ENCODE results near the gene CALM3.

CALM3 gene

DNA sequence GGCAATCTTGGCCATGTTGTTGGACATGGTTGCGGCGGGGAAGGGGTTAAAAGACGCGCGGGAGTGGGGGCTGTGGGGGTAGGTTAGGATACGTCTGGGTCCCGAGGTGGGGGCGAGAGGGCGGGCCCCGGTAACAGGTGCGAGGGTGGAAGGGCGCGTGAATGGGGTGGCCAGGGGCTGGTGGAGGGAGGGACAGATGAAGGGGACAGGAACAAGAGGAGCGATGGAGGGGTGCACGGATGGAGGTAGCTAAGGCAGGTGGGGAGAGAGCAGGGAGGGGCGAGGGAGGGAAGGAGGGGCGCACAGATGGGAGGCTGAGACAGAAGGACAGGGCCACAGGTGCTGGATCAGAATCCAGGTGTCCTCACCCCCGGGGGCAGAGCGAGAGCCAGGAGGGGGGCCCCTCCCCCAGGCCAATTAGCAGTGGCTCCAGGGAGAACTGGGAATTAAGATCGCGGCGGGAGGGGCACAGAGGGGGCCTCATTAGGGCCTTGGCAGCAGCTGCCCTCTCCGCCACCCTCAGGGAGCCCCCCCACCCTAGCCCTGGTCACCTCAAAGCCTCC is 33.6 kb downstream of the CALM3 start:
- no peak for DNase-seq (ENCODE audit: extremely low read depth in 1 of 2, low read depth in 1 of 2)

DNA sequence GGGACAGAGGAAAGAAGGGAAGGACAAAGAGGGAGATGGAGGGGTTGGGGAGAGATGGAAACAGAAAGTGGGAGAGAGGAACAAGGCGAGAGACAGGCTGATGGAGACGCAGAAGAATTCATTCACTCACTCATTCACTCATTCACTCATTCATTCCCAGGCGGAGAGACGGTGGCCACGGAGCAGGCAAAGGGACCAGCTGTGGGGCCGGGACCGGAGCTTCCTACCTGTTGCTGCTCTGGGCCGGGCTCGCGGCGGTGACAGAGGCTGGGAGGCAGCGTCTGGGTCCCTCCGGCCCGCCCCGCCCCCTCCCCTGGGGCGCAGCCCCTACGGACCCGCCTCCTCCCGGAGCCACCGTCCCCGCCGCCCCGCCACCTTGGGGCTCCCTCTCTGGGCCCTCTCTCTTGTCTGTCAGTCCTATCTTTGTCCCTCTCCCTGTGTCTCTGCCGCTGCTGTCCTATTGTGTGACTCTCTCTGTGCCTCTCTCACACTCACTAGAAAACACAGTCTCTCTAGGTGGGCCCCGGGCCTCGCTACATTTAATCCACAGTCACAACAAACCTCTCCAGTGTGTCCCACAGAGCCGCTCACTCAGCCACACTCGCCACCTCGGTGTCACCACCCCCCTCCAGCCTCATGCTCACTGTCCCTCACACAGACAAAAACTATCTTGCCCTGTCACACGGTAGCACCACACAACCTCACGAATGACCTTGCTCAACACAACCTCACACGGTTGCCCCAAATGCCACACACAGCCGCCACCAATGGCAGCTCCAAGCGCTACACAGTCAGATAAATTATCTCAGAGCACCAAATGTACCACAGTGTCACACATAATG is 35.0 kb downstream of the CALM3 start, which contains the start of gene GNG8:
GNG8 (minus strand) TSS at position 283 of the 842 bp plus-strand sequence. CDS start 1,520 bp downstream, outside the sequence.
- DNase-seq (ENCODE audit: extremely low read depth in 1 of 2, low read depth in 1 of 2) = no peak

DNA sequence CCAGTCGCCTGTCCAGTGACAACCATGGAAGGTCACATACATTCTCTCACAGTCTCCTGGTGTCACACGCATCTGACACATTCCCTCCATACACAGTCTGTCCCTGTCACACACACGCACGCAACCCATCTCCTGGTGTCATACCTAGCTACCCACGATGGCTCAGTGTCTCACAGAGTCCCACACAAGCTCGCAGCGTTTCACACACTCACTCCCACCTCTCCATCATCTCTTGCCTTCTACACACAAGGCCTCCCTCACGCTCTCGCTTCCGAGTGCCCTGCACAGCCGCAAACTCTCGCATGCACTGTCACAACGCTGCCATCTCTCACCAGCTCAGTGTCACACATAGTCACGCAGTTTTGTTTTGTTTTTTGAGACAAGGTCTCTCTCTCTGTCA is 36.1 kb downstream of the CALM3 start:
- DNase-seq (ENCODE audit: extremely low read depth in 1 of 2, low read depth in 1 of 2) = no peak

DNA sequence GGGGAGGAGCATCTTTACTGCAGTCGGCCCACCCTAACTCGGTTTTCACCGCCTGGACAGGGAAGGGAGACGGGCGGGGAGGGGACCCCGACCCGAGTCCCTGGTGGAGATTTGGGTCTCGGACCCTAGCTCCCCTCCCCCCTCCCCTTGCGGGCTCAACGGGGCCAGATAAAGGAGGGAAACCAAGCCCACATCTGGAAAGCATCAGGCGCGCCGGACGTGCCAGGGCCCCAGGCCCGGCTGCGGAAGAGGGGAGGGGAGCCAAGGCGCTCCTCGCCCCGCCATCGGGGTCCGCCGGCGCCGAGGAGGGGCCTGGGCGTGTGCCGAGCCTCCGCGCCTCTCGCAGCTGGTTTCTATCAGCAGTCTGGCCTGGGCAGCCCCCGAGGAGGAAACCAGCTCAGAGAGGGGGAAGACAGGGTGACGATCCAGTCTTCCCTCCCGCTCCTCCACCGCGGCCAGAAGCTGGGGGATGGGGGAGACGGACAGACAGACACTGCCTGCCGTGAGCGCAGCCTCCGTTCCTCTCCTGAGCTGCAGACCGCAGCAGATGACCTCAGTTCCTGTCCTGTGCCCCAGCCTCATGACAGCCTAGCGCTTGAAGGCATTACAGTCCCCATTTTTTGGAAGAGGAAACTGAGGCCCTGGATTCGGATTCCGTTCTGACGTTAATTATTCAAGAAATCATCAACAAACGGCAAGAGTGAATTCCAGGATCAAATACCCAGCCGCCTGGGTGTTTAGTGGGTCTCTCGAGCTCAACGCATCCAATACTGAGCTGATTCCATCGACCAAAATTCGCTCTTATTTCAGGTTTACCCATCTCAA is 38.4 kb downstream of the CALM3 start:
- DNase-seq (ENCODE audit: extremely low read depth in 1 of 2, low read depth in 1 of 2) = no peak

DNA sequence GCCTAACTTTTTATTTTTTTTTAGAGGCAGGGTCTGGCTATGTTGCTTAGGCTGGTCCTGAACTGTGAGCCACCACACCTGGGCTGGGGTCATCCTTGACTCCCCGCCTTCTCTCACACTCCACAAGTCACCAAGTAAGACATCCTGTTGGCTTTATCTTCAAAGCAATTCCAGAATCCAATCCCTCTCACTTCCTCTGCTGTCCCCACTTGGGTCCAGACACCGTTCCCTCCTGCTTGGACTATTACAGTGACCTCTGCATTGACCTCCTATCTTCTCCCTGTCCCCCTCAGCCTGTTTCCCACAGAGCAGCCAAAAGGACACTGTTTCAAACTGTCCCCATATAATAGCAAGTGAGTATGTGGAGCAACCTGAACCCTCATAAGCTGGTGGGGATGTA is 39.5 kb downstream of the CALM3 start:
- no peak for DNase-seq (ENCODE audit: extremely low read depth in 1 of 2, low read depth in 1 of 2)

DNA sequence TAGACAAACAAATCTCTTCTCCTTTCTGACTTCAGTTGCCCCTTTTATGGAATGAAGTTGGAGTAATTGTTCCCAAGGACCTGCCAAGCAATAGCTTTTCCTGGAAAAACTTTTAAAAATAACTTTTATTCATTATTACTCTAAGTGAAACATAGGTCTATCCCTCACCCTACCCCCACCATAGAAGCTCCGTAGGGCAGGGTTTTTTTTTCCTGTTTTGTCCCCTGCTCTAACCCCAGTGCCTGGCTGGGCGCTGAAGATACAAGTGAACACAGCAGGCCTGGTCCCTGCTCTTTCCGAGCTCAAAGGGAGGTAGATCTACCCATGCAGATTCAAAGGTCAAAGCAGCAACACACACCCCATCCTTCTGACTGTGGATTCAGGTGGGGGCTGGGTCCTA is 43.6 kb downstream of the CALM3 start:
- no peak for DNase-seq (ENCODE audit: extremely low read depth in 1 of 2, low read depth in 1 of 2)

DNA sequence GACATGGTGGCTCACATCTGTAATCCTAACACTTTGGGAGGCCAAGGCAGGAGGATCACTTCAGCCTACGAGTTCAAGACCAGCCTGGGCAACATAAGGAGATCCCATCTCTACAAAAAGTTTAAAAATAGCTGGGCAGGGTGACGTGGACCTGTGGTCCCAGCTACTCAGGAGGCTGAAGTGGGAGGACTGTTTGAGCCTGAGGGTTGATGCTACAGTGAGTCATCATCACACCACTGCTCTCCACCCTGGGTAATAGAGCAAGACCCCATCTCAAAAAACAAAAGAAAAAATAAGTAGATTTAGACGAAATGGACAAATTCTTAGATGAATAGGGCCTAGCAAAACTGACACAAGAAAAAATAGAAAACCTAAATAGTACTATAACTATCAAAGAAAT is 45.3 kb downstream of the CALM3 start:
- DNase-seq (ENCODE audit: extremely low read depth in 1 of 2, low read depth in 1 of 2) = no peak

DNA sequence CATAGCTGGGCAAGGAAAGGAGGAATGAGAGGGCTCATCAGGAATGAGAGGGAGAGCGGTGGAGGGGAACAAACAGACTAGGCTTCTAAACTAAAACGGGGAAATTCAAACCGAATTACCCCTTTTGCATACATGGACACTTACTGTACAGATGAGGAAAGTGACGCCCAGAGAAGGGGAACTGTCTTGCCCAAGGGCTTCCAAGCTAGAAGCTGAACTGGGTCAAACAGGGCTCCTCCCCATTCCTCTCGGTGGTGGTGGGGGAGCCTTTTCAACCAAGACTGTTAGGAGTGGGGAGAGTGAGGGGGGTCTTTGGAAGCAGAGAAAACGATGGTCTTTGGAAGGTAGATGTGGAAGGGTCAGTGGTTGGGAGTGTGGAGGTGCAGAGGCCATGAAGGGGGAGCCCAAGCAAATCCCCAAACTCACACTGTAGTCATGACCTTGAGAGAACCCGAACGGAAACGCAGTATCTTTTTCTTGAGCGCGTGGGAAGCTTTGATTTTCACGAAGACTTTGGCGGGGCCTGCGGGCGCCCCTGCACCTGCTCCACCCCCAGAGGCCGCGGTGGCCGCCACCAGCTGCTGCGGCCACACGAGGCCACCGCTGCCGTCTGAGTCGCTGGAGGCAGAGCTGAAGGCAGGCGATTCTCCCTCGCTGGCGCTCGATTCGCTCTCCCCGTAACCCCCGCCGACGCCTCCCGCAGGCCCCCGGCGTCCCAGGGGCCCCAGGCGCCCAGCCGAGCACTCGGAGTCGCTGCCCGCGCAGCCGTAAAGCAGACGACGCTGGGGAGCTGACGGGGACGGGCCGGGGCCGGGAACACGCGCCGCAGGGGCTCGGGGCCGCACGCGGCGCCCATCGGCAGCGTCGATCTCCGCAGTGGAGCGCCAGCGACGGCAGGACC is 47.2 kb downstream of the CALM3 start:
- no peak for DNase-seq (ENCODE audit: extremely low read depth in 1 of 2, low read depth in 1 of 2)

DNA sequence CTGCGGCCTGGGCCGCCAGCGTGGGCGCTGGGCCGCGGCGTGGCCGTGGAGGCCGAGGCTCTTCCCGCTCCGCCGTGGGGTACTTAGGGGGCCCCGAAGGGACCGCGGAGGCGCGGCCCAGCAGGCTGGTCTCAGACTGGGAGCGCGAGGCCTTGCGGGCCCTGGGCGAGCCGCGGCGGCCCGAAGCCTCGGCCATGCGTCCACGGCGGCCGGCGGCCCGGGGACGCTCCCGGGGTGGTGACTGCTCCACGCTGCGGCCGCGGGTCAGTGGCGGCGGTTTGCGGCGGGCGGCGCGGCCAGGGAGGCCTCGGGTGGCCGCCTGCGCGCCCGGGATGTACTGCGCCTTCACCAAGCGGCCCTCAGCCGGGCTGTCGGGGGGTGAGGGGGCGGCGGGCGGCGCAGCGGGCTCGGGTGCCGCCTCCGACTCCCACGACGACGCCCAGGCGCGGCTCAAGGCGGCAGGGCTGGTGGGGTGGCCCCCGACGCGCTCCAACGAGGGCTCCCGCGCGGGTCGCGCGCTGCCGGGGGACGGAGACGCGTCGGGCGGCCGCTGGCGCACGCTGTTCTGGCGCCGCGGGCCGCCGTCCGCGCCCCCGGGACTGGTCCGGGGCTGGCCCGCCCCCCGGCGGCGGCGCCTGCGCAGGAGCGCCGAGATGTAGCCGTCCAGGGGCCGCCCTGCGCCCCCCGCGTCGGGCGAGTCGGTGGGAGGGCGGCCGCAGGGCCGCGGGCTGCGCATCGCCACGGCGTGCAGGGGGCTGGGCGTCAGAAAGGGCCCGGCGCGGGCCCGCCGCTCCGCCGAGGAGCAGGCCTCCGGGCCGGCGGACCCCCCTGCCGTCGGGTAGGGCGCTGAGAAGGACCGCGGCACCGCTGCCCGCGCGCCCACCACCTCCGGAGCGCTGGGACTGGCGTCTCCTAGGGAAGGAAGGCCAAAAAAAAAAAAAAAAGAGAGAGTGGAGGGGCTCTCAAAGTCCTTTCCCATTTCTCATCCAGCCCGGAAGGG is 48.1 kb downstream of the CALM3 start:
- no peak for DNase-seq (ENCODE audit: extremely low read depth in 1 of 2, low read depth in 1 of 2)

DNA sequence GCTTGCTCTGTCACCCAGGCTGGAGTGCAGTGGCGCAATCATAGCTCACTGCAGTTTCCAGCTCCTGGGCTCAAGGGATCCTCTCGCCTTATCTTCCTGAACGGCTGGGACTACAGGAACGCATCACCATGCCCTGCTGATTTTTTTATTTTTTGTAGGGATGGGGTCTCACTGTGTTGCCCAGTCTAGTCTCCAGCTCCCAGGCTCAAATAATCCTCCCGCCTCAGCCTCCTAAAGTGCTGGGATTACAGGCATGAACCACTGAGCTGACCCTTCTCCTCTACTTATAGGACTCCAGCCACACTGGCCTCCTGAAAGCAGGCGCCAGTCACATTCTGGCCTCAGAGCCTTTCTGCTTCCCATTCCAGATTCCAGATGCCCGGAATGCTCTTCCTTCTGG is 49.3 kb downstream of the CALM3 start:
- DNase-seq (ENCODE audit: extremely low read depth in 1 of 2, low read depth in 1 of 2) = no peak

DNA sequence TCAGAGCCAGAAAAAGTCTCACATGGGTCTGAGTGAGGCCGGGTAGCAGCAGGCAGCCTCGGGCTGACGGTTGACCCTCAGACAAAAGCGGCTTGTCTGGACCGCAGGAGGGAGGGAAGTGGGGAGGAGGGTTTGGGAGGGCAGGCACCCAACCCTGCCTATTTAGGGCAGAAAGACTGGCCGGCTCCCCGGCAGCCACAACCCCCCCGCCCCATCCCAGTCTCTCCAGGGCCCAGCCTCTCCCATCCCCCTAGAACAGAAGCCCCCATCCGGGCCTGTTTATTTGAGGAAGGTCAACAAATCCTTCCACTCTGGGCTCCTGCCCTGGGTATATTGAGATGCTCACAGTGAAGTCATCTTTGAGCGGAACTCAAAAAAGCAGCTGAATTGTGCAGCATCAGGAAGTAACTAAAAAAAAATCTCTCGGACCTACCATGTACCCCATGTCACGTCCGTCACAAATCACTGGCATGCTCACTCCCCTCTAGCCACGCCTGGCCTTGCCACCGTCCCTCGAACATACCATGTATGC is 53.6 kb downstream of the CALM3 start:
- no peak for DNase-seq (ENCODE audit: extremely low read depth in 1 of 2, low read depth in 1 of 2)

DNA sequence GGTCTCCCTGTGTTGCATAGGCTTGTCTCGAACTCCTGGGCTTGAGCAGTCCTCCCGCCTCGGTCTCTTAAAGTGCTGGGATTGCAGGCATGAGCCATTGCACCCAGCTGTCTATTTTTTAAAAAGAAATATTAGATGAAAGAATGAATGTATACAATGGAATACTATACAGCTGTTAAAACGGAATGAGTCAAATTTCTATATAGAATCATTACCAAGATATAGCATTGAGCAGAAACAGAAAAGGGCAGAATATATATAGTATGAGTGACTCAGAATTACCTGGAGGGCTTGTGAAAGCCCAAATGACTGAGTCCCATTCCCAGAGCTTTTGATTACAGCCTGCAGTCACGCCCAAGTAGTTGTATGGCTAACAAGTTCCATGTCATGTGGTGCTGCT is 55.4 kb downstream of the CALM3 start:
- DNase-seq (ENCODE audit: extremely low read depth in 1 of 2, low read depth in 1 of 2) = no peak

DNA sequence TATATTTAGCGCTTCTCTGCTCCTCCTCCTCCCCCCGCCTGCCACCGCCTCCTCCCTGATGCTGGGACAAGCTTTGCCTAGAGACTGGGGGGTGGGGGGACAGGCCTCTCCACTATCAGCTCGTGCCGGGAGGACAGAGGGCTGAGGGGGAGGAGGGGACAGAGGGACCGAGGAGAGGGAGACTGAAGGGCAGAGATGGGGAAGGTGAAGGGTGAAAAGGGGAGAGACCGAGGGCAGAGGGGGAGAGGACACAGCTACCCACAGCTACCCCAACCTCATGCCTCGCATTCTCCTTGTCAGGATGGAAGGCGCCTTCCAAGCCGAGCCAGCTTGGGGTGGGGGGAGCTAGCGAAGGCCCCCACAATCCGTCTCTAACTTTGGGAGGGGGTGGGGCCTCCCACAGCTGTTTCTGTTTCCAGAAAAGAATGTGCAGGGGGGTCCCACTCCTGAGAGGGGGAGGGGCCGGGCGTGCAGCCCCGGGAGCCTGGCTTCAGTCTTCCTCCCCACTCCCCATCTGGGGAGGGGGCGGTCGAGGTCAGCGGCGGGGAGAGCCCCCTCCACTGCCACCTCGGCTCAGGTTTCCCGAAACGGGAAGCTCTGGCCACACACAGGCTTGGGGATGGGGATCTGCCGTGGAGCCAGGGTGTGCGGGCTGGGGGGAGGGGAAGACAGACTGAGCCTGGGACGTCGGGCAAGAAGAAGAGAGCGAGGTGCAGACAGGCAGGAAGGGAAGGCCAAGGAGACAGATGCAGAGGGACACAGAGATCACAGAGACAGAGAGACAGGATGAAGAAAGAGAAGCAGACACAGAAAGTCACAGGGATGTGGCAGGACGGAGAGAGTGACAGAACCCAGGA is 58.2 kb downstream of the CALM3 start:
- no peak for DNase-seq (ENCODE audit: extremely low read depth in 1 of 2, low read depth in 1 of 2)

DNA sequence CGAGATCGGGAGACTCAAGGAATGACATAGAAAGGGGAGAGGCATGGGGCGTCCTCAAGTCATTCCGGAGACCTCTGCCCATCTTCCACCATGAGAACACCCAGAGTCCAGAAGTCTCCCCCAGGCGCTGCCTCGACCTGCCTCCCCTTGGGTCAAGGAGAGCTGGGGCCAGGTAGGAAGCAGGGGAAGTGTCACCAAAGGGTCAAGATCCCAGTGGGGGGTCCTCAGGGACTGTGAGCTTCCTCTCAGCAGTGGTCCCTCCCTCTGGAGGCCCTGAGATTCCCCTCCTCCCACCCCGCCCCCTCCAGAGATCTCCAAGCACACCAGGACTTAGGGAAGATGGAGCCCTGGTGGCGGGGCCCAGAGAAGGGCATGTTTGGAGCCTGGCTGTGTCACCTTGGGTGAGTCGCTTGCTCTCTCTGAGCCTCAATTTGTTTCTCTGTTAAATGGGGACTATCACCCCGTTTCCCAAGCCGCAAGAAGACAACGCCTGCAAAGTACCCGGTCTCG is 58.9 kb downstream of the CALM3 start:
- DNase-seq (ENCODE audit: extremely low read depth in 1 of 2, low read depth in 1 of 2) = no peak
